Measurements from ENCODE around the gene LIMS1.

DNA sequence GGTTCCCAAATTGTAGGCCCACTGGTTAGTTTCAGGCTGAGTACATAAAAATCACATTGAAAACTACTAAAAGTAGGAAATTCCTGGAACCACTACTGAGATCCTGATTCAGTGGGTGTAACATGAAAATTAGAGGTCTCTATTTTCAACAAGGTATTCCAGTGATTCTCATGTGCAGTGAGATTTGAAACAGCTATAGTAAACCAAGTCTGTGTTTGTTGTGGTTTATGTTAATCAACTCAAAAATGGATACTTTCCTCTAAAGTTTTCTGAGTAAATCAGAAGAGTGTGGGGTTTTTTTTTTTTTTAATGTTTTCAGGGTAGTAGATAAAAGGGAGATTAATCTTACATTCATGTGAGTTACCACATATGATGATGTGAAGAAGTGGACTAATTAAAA is 42.4 kb upstream of the LIMS1 start:
- TF ChIP-seq CTCF (IDR thresholded peaks at IDR 0.05) (no peak), SIN3A (IDR thresholded peaks at IDR 0.05; ENCODE audit: borderline replicate concordance, insufficient read depth, low read depth, low read length) (no peak), POLR2AphosphoS5 (IDR thresholded peaks at IDR 0.05; ENCODE audit: low read depth, low read length) (no peak), TCF7L2 (IDR thresholded peaks at IDR 0.05; ENCODE audit: low read depth, low read length) (no peak)
